Measurements from ENCODE around the gene PHLPP1. TPM values are rescaled to one million over a fixed set of nuclear protein-coding genes. Genes with fewer than 3 reads are reported as not detected.
A peak's percentile ranks its signal among the peaks of the same experiment; 100 is the strongest.

Gene PHLPP1
- total and polyA plus RNA-seq, 9 of the 15 experiments (the other 6 are each of a cell fraction or from before 2014, with no cell fraction given) = 0.56 to 9.0 (median 4.5) TPM

GRCh38 chr18:62863579-62864001 is 148.2 kb downstream of the PHLPP1 start (continued):
- TF ChIP-seq TSHZ1 (CRISPR knock-in tag; IDR thresholded peaks at IDR 0.05) (no peak), ZNF311 (CRISPR knock-in tag; IDR thresholded peaks at IDR 0.05) (peak; percentile 92), TEAD1 (CRISPR knock-in tag; IDR thresholded peaks at IDR 0.05) (peak in 1 of 2 experiments; percentile 58; a peak in 1 of 4 replicates), ZNF217 (CRISPR knock-in tag; IDR thresholded peaks at IDR 0.05) (no peak), IRF9 (tag; IDR thresholded peaks at IDR 0.05) (peak; percentile 40; the same call in 1 of the 2 replicates), CHAMP1 (IDR thresholded peaks at IDR 0.05) (no peak), NBN (IDR thresholded peaks at IDR 0.05; ENCODE audit: low read depth) (no peak), ARNT (IDR thresholded peaks at IDR 0.05) (no peak), BCL6 (CRISPR knock-in tag; IDR thresholded peaks at IDR 0.05) (no peak)
- TF ChIP-seq, protein P1, sequence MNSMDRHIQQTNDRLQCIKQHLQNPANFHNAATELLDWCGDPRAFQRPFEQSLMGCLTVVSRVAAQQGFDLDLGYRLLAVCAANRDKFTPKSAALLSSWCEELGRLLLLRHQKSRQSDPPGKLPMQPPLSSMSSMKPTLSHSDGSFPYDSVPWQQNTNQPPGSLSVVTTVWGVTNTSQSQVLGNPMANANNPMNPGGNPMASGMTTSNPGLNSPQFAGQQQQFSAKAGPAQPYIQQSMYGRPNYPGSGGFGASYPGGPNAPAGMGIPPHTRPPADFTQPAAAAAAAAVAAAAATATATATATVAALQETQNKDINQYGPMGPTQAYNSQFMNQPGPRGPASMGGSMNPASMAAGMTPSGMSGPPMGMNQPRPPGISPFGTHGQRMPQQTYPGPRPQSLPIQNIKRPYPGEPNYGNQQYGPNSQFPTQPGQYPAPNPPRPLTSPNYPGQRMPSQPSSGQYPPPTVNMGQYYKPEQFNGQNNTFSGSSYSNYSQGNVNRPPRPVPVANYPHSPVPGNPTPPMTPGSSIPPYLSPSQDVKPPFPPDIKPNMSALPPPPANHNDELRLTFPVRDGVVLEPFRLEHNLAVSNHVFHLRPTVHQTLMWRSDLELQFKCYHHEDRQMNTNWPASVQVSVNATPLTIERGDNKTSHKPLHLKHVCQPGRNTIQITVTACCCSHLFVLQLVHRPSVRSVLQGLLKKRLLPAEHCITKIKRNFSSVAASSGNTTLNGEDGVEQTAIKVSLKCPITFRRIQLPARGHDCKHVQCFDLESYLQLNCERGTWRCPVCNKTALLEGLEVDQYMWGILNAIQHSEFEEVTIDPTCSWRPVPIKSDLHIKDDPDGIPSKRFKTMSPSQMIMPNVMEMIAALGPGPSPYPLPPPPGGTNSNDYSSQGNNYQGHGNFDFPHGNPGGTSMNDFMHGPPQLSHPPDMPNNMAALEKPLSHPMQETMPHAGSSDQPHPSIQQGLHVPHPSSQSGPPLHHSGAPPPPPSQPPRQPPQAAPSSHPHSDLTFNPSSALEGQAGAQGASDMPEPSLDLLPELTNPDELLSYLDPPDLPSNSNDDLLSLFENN (IDR thresholded peaks at IDR 0.05; ENCODE audit: low read depth in 2 of 2, low read length in 2 of 2) = no peak
- TF ChIP-seq, protein P2, sequence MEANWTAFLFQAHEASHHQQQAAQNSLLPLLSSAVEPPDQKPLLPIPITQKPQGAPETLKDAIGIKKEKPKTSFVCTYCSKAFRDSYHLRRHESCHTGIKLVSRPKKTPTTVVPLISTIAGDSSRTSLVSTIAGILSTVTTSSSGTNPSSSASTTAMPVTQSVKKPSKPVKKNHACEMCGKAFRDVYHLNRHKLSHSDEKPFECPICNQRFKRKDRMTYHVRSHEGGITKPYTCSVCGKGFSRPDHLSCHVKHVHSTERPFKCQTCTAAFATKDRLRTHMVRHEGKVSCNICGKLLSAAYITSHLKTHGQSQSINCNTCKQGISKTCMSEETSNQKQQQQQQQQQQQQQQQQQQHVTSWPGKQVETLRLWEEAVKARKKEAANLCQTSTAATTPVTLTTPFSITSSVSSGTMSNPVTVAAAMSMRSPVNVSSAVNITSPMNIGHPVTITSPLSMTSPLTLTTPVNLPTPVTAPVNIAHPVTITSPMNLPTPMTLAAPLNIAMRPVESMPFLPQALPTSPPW (CRISPR knock-in tag; IDR thresholded peaks at IDR 0.05) = 0 out of 2 replicates have a peak, but pooled peaks have one; percentile 11
